Thyroid gland (tissue), 4 donors: Measurements from ENCODE around the gene BMP6. TPM values are rescaled to one million over a fixed set of nuclear protein-coding genes. Genes with fewer than 3 reads are reported as not detected.

Experiments
- DNase-seq, 2 donors: peaks; one replicate each; pipeline ENCODE4 v3.0.0-alpha.2; 2019
- H3K27ac ChIP-seq, 3 donors: fragments of 200-600 bp; sonication (generic); 1 replicate in 2 of 3; 2 replicates in 1 of 3; pipeline ENCODE4 v1.5.1; 2016 to 2019; ENCODE audit warnings: mild to moderate bottlenecking in 1 of 3, moderate library complexity in 1 of 3
- H3K27me3 ChIP-seq: fragments of 200-600 bp; sonication (generic); one replicate; pipeline ENCODE4 v1.5.1; 2019
- H3K36me3 ChIP-seq, 2 donors: fragments of 200-600 bp; sonication (generic); one replicate each; pipeline ENCODE4 v1.5.1; 2016 to 2019
- H3K4me1 ChIP-seq, 2 donors: fragments of 200-600 bp; sonication (generic); one replicate each; pipeline ENCODE4 v1.5.1; 2017 to 2019
- H3K4me3 ChIP-seq, 3 donors: fragments of 200-600 bp; sonication (generic); replicated peaks in 1 of 3; 1 replicate in 2 of 3; 2 replicates in 1 of 3; pipeline ENCODE4 v1.5.1; 2016; ENCODE audit warnings: mild to moderate bottlenecking in 1 of 3
- H3K9me3 ChIP-seq: fragments of 200-600 bp; sonication (generic); one replicate; pipeline ENCODE4 v1.5.1; 2017
- CTCF ChIP-seq, 6 experiments: fragments of 200-600 bp in 3 of 6; fragments of 450-650 bp in 3 of 6; sonication (generic) in 3 of 6; IDR thresholded peaks; one replicate each; pipeline ENCODE4 v1.5.1; 2016 to 2019; ENCODE audit warnings: antibody characterized with exemption in 6 of 6, mild to moderate bottlenecking in 2 of 6, inconsistent platforms in 1 of 6, moderate library complexity in 1 of 6
- POLR2A ChIP-seq, 2 donors: fragments of 450-650 bp; IDR thresholded peaks; one replicate each; pipeline ENCODE4 v1.6.1; 2017; ENCODE audit warnings: antibody characterized with exemption in 2 of 2, mild to moderate bottlenecking in 2 of 2, moderate library complexity in 1 of 2
- WGBS, 2 donors: methylation state at CpG; one replicate each; pipeline ENCODE4 v1.1.5; 2017; 5-methylcytosine and 5-hydroxymethylcytosine counted together
- intact Hi-C: fragments of 100-400 bp; cut with DNase I; formaldehyde crosslinking; loops from one replicate; pipeline ENCODE4 v1.15.1; 2023
- total RNA-seq, 4 donors: library from RNA; depleted of rRNA; stranded (reverse); fragments of >200 nt; gene quantifications; one replicate each; pipeline ENCODE4 v1.2.3, GENCODE V29; 2016

Gene BMP6
- total RNA-seq, 4 donors from 2014 or later = 0.78 to 3.1 (median 1.9) TPM

- Histone ChIP-seq H3K4me3 (no peak overlapping the region), H3K27ac (no peak overlapping the region), H3K27me3 (peaks cover 39% of the 10 kb centered on the region), H3K36me3 (no peaks in the 10 kb centered on the region), H3K9me3 (no peaks in the 10 kb centered on the region), H3K4me1 (peaks cover 12 to 26% of the 10 kb centered on the region in 2 donors)
- DNase-seq = no peak
- intact Hi-C loops = no loop called here
- TF ChIP-seq POLR2A (IDR thresholded peaks at IDR 0.05) = no peak
- TF ChIP-seq CTCF (IDR thresholded peaks at IDR 0.05) = no peak
- WGBS, 2 donors = 88 to 91% methylated on average over 2 of the region's 2 CpGs
These were observed 5.4 kb downstream of the BMP6 start for GRCh38 chr6:7731294-7731693.

GRCh38 chr6:7732228-7732627 is 6.3 kb downstream of the BMP6 start:
- Histone ChIP-seq H3K4me1 (peaks cover 10 to 19% of the 10 kb centered on the region in 2 donors), H3K4me3 (no peak overlapping the region), H3K27ac (no peak overlapping the region), H3K36me3 (no peaks in the 10 kb centered on the region), H3K9me3 (no peaks in the 10 kb centered on the region), H3K27me3 (peaks cover 37% of the 10 kb centered on the region)
- intact Hi-C loops = no loop called here
- TF ChIP-seq POLR2A (IDR thresholded peaks at IDR 0.05) (no peak), CTCF (IDR thresholded peaks at IDR 0.05) (no peak)
- no peak for DNase-seq

- intact Hi-C loops = no loop called here
- H3K4me3 ChIP-seq = no peak overlapping the region
- no peak overlapping the region for H3K27ac ChIP-seq
- H3K4me1 ChIP-seq = no peaks in the 10 kb centered on the region
- WGBS, 2 donors = 88 to 90% methylated on average over 18 of the region's 18 CpGs
- no peak for DNase-seq
- no peaks in the 10 kb centered on the region for H3K36me3 ChIP-seq
- H3K27me3 ChIP-seq = peaks cover 16% of the 10 kb centered on the region
- TF ChIP-seq CTCF (IDR thresholded peaks at IDR 0.05) = no peak
- no peak for TF ChIP-seq POLR2A (IDR thresholded peaks at IDR 0.05)
- H3K9me3 ChIP-seq = no peaks in the 10 kb centered on the region
These were observed 8.9 kb downstream of the BMP6 start for GRCh38 chr6:7734707-7735383.

DNA sequence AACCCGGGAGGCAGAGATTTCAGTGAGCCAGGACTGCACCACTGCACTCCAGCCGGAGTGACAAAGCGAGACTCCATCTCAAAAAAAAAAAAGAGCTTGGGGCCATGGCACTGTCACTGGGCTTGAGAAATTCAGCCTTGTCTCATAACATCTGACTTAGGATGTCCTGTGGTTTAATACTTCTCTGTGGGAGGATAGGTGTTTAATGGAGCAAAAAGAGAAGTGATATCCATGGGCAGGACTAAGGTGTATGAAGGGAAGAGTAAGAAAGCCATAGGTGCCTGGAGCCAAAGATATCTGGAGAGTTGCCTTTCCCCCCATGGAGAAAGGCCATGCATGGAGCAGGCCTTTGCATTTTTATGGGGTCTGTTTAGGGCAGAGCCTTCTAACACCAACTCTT is 11.2 kb downstream of the BMP6 start:
- H3K27me3 ChIP-seq = peaks cover 5% of the 10 kb centered on the region
- H3K27ac ChIP-seq = no peak overlapping the region
- intact Hi-C loops = no loop called here
- no peak for DNase-seq
- TF ChIP-seq POLR2A (IDR thresholded peaks at IDR 0.05) = no peak
- no peak for TF ChIP-seq CTCF (IDR thresholded peaks at IDR 0.05)
- H3K4me1 ChIP-seq = no peaks in the 10 kb centered on the region
- 87 to 100% methylated on average over 3 of the region's 3 CpGs for WGBS, 2 donors
- no peak overlapping the region for H3K4me3 ChIP-seq
- no peaks in the 10 kb centered on the region for H3K36me3 ChIP-seq
- no peaks in the 10 kb centered on the region for H3K9me3 ChIP-seq

GRCh38 chr6:7737867-7738266 is 12.0 kb downstream of the BMP6 start:
- intact Hi-C loops = no loop called here
- no peaks in the 10 kb centered on the region for H3K4me1 ChIP-seq
- WGBS, 2 donors = 92 to 94% methylated on average over 2 of the region's 2 CpGs
- TF ChIP-seq POLR2A (IDR thresholded peaks at IDR 0.05) (no peak), CTCF (IDR thresholded peaks at IDR 0.05) (no peak)
- no peak overlapping the region for H3K4me3 ChIP-seq
- no peak for DNase-seq
- H3K9me3 ChIP-seq = no peaks in the 10 kb centered on the region
- H3K27me3 ChIP-seq = peaks cover 5% of the 10 kb centered on the region
- H3K27ac ChIP-seq = no peak overlapping the region
- no peaks in the 10 kb centered on the region for H3K36me3 ChIP-seq
